Head of caudate nucleus (tissue), 42 donors: ENCODE measurements around the gene PDE2A.

Experiments used
- DNase-seq, 42 donors: peaks; one replicate each; pipeline versions ENCODE4 v3.0.0 to v3.0.0-alpha.2; 2020 to 2021; ENCODE audit warnings: mixed read lengths in 7 of 42
- intact Hi-C: fragments of 100-400 bp; cut with DNase I; formaldehyde crosslinking; loops from one replicate; pipeline ENCODE4 v1.15.0; 2022

PDE2A gene

DNA sequence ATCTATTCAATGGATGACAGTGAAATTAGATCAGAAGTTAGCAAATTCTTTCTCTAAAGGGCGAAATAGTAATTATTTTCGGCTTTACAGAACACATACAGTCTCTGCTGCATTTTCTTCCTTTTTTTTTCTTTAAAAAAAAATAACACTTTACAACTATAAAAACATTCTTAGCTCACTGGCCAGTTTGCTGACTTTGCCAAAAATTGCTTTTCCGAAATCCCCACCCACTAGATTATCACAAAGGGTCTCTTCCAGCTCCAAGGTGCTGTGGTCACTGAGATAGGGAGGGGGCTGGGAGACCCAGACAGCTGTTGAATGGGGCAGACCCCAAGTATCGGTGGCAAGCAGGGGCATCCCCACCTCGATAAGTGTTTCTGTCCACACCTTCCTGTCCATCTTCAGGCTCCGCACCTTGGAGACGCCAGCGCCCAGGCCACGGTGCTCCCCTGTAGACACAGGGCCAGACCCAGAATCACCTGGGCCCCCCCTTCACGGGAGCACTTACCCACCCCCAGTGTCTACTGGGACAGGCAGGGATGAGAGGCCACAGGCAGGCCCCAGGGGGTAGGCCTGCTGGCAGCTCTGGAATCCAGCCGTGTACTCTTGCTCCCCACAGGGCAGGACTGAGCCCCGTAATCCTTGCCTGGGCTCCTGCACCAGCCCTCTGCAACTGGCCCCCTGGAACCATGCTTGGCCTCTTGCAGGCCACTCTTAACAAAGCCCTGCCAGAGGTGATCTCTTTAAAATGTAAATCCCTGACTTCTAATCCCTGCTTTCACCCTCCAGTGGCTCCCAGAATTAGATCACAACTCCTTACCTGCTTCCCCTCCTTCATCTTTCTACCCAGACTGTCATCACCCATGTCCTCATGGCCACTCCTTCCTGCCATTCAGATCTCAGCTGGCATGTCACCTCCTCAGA lies 31.5 kb upstream of the PDE2A start:
- intact Hi-C loops, result no loop called here
- DNase-seq, result no peak

DNA sequence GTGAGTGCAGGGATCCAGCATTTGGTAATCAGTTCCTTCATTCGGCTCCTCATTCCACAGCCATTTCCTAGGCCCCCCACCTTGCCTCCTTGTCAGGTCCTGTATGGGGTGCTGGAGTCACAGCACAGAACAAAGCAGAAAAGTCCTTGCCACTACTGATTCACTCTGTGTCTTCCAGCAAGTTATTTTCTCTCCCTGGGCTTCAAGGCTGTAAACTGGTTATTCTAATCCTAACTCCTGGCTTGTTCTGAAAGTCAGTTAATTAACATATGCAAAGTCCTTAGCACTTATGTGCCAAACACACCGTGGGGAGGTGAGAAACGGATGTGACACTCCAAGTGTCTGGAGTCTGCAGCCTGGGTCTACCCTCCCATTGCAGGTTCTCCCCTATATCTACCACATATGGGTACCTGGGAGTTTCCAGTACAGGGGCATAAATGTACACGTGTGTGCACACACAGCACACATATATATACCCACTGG lies 30.6 kb upstream of the PDE2A start:
- intact Hi-C loops, result no loop called here
- no peak for DNase-seq

DNA sequence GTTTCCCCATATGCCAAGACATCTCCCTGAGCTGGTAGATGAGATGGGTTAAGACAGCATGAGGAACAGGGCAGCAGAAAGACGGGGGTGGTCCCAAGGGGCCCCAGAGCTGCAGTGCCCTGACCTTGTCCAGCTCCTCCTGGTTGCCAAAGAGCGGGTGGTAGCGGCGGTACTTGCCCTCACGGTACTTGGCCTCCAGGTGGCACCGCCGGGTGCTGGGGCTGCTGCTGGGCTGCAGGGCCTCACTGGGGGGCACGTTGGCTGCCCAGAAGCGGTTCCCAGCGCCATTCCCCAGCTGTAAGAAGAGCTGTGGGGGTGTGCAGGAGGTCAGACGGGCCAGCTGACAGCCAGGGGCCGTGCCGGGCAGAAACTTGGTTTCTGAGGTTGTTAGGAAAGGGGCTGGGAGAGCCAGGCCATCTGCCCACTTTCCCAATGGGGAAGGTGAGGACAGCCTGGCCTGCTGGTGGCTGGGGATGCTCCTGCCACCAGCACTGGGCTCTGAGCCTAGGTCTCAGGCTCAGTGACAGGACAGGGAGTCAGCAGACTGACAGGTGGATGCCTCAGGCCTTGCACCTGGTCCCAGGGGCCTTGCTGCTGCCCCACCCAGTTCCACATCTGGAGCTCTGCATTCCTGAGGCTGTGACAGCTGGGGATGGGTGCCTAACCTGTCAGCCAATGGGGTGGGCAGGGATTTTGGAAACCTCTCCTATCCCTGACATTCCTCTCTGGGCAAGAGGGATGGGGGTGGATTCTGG lies 30.0 kb upstream of the PDE2A start:
- DNase-seq, result no peak
- intact Hi-C loops, result no loop called here

DNA sequence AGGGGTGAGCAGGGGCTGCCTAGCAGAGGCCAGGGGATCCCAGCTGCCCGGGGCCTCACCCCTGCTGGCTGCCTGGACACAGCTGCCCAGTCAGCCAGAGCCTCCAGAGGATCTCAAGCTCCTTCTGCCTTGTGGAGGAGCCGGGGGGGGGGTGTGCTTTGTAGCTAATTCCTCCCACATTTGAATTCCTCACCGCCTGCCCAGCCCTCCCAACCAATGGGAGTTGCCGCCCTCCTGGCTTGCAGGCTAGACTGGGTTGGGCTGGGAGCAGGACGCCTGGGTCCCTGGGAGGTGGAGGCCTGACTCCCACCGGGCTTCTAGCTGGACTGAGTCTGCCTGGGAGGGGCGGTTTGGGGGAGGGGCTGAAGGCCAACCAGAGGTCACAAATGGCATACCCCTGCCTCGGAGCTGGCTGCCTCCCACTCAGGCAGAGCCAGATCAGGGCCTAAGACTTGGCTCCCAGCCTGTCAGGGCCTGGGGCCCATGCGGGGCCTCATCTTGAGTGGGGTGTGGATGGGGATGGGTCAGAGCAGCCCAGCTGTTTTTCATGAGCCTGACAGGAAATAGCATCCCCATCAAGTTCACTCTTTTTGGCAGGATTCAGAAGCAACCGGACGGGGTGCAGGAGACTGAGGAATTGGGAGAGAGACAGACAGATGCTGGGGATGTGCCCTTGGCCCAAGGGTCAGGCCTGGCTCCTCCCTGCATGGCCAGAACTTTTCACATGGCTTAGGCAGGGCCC lies 29.2 kb upstream of the PDE2A start:
- intact Hi-C loops, result no loop called here

DNA sequence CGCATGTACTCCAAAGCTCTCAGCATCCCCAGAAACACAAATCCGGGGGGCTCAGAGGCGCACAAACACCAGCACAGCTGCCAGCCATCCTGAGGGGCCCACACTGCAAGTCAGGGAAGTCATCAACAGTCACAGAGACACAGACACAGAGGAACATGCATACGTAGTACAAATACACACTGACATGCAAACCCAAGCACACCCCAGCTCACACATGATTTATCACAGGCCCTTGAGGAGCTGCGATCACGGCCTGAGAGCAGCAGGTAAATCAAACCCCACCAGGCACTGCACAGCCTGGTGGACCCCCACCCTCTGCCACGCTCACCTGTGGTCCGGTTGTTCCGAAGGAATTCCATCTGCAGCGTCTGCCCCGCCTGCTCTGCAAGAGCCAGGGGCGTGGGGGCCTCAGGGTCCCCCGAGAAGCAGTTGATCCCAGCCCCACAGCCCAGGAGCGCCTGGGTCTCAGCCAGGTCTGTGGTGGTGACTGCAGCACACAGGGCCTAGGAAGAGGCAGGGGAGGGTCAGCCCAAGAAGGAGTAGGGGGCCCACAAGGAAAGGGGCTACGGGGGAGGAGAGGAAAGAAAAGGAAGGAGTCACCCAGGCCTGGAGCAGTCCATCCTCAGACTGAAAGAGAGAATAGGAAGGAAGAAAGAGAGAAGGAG lies 28.5 kb upstream of the PDE2A start:
- intact Hi-C loops, result no loop called here
- DNase-seq, result no peak

More for the DNA sequence above, 29.2 kb upstream of the PDE2A start:
- DNase-seq, result peak in 9 of 42 donors; percentile 34 to 59 (median 47)

DNA sequence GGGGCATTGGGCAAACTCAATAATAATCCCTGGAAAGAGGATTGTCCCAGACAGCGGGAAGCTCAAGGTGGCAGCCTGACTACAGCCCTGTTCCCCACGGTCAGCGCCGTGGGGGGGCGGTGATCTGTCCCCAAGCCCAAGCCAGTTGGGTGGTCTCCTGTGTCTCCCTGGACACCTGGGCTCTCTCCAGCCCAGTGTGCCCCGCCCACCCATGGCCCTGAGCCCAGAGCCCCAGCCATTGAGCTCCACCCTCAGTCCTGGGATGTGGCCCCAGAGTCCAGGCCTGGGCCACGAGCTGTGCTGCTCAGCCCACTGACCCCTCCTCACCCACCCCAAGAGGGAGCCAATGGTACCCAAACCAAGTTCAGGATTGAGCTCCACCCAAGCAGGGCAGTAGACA lies 27.9 kb upstream of the PDE2A start:
- DNase-seq, result no peak
- intact Hi-C loops, result no loop called here

DNA sequence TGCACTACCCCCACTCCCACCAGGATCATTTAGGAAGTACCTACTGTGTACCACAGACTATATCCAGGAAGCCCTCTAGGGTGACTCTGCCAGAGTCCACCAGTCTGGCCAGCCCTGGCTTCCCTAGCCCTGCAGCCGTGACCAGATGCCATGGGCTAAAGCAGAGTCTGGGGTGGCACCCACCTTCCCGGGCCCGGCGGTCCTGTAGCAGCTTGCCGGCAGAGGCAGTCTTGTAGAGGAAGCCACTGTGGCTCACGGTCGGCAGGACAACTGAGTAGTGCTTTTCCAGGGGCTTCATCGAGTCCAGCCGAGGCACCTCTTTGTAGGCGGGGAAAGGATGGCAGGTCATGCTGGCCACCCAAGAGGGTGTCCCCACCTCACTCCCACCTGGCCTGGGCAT lies 27.2 kb upstream of the PDE2A start:
- no peak for DNase-seq
- intact Hi-C loops, result no loop called here

DNA sequence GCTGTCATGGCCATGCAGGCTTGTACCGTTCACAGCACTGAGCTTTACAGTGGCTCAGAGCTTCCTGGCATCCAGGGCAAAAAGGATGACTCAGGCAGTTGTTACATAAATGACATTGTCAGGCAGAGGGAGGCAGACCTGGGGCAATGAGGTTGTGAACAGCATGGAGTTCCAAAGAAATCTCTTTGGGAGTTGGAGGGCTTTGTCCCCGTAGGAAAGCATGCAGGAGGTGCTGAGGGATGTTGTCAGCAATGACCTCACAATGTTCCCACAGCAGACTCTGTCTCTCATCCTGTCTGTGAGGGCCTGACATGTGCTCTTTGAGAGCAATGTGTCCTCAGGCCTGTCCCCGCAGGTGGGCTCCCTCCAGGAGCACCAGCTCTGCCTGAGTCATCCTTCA lies 25.9 kb upstream of the PDE2A start:
- DNase-seq, result peak in 12 of 42 donors; percentile 25 to 64 (median 44)
- intact Hi-C loops, result no loop called here

DNA sequence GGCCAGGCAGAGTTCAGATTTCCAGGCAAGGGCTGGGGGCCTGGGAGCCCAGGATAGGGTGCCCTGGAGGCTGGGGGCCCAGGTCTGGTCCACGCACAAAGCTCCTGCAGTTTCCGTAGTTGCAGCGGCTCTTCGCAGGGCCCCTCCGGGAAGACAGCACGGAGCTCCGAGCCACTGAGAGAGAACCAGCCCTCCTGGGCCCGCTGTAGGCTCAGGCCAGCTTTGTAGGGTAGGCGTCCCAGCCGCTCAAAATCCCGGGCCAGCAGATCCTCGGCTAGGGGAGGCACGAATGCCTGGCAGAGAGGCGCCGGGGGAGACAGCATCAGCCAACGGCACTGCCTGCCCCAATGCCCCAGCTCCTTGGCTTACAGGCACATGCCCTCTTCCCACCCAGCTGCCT lies 23.6 kb upstream of the PDE2A start:
- intact Hi-C loops, result no loop called here

DNA sequence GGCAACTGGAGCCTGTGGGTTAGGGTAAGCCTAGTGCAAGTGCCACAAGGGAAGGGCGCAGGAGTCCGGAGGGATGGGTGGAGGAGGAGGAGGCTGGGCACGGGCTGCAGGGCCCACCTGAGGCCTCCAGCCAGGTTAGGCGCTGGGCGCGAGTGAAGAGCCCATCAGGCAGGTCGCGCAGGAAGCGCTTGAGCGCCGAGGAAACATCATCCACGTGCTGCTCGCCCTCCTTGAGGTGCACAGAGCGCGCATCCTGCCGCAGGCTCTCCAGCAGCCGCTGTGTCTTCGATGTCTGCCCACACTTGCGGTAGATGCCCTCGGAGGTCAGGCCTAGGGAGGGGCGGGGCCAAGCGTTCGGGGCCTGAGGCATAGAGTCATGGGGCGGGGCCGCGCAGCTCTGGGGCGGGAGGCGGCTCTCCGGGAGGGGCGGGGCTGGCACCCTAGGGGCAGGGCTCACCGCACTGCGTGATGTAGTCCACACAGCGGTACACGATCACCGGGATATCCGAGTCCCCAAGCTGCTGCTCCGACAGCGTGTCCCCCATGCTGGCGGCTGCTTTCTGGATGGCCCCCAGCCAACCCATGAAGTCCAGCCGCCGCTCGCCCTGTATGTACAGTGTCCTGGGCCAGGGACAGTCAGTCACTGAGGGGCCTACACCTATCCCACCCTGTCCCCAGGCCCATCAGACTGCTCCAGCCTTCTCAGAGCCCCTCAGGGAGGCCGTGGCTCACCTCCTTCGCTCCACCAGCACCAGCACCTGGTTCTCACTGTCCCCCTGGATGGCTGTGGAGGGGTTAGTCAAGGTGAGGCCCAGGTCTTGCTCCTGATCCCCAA lies 22.9 kb upstream of the PDE2A start:
- intact Hi-C loops, result no loop called here
- no peak for DNase-seq

More for the DNA sequence above, 23.6 kb upstream of the PDE2A start:
- DNase-seq, result no peak

DNA sequence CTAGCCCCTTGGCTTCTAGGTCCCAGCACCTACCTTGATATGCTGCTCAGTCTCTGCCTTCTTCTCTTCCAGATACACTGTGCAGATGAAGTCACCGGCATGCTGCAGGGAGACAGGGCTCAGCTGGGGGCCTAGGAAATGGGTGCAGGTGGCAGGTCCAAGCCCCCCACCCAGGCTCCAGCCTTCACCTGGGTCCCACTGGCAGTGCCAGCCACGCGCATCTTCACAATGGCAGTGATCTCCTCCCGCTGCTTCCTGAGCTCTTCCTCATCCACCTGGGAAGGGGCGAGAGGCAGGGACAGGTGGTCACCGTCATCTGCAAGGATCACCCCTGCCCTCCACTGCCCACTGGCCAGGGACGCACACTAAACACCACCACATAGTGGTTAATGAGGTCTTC lies 21.1 kb upstream of the PDE2A start:
- no peak for DNase-seq
- intact Hi-C loops, result no loop called here

DNA sequence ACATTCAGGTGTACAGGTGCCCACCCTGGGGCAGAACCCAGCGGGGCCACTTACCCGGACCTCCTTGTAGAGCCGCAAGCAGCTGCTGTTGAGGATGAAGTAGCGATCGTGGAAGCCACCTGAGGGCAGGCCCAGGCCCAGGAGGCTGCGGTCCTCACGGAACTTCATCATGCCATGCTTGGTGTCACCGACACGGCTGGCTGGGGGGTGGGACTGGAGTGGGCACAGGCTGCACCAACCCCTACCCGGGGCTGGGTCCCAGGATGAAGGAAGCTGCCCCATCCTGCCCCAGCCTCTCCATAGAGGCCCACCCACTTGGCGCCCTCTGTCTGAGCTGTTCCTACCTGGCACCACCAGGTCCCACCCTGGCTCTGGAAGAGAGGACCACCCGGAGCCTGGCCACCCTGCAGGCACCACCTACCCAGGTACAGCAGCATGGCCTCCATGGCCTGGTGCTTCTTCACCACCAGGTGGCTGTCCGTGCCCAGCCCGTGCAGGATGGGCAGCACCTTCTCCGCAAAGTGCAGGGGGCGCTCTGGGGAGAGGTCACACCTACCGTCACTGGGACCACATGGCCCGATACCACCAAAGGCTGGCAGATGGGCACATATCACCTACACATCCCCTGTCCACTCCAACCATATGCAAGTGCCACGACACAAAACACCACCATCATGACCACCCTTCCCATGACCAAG lies 19.2 kb upstream of the PDE2A start:
- intact Hi-C loops, result no loop called here

DNA sequence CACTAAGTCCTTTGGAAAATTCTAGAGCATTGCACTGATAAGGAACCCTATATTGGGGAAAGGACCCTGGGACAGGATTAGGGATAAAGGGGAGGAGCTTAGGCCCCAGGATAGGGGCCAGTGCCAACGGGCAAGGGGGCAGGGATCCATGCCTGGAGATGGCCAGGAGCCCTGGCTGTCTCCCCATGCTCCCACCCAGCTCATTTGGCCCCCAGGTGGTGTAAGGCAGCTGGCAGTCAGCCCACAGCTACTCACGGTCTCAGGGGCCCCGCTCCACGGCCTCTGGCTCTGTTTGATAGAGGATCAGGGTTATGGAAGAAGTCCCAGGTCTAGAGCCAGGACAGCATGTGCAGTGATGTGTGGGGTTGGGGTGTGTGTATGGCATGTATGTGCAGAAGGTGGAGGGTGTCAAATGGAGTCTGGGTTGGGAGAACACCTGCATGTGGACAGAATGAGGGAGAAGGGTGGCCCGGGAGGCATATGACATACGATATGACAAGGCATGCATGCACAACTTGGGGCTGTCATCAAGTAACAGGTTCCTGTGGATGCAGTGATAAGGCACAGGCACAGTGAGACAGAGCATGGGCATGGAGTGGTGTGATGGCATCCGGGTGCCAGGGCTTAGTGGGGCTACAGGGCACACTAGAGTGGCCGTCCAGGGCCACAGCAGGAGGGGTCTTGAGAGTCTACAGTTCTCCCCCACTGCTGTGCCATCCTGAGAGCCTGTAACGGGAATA lies 18.4 kb upstream of the PDE2A start:
- intact Hi-C loops, result no loop called here

More for the DNA sequence above, 19.2 kb upstream of the PDE2A start:
- DNase-seq, result no peak

DNA sequence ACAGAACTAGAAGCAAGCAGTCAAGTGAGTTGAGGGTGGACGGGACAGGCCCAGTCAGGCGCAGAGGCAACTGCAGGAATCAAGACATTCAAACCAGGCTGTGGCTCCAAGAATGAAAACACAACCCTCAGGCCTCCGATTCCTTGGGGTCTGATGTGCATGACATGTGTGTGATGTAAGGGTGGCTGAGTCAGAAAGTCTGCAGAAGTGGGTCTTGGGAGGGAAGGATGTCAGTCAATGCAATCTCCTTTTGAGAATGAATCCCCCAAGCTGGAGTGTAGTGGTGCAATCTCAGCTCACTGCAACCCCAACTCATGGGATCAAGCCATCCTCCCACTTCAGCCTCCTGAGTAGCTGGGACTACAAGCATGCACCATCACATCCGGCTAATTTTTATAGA lies 15.9 kb upstream of the PDE2A start:
- intact Hi-C loops, result no loop called here
- DNase-seq, result no peak

More for the DNA sequence above, 18.4 kb upstream of the PDE2A start:
- DNase-seq, result no peak

DNA sequence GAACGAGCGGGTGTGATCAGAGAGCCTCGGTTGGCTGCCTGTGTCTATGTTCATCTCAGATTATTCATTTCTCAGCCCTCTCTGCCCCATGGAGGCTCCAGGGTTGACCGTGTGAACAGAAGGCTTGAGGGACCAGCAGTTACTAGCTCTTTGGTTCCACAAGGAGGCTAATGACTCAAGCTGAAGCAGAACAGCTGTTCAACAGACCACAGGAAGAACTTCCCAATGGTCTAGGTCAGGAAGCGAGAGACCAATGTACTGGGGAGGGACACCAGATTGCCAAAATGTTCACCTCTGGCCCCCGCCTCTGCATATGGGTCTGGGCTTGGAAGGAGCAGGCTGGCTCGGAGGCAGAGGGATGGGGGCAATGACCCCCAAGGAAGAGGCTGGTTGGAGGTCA lies 14.7 kb upstream of the PDE2A start:
- DNase-seq, result no peak
- intact Hi-C loops, result no loop called here

DNA sequence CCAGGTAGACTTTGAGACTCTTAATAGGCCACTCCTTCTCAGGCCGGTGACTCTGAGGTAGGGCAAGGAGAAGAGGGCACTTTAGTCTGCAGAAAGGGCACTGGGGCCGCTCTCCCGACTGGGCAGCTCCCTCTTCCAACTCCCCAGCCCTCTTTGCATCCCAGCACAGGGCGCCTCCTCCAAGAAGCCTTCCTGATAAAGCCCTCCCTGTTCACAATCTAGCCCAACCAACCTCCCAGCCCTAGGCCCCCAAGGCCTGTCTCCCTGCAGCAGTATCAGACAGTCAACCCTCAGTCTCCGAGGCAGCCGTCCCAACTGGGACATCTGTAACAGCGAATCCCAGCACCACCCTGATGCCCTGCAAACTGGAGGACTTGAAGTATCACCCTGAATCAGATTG lies 14.3 kb upstream of the PDE2A start:
- intact Hi-C loops, result no loop called here
- DNase-seq, result no peak

DNA sequence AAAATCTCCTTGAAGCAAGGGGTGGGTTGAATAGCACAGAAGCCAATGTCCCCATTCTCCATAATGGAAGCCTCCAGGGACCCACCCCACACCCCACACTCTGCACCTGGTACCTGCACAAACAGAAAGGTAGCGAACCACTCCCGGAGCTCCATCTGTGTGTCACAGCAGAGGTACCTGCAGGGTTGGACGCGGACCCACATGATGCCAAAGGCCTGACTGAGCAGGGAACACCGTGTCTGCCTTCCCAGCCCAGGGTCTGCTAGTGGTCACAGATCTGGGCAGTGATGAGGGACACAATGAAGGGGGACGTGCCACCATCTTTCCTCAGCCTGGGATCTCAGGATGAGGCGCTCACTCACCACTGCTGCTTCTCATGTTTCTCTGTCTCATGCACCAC lies 13.1 kb upstream of the PDE2A start:
- DNase-seq, result no peak
- intact Hi-C loops, result no loop called here
